Measurements from ENCODE around the gene SLC6A19.
A peak's percentile ranks its signal among the peaks of the same experiment; 100 is the strongest.

SLC6A19 gene

GRCh38 chr5:1244255-1244654 lies 42.9 kb downstream of the SLC6A19 start:
- Mint-ChIP-seq H3K9me3 (no peaks in the 10 kb centered on the region), H3K27ac (no peak overlapping the region), H3K27me3 (ENCODE audit: low read depth) (peaks cover 25% of the 10 kb centered on the region), H3K36me3 (ENCODE audit: low read depth) (no peaks in the 10 kb centered on the region), H3K4me3 (no peak overlapping the region), H3K4me1 (no peaks in the 10 kb centered on the region)
- TF ChIP-seq, protein P1, sequence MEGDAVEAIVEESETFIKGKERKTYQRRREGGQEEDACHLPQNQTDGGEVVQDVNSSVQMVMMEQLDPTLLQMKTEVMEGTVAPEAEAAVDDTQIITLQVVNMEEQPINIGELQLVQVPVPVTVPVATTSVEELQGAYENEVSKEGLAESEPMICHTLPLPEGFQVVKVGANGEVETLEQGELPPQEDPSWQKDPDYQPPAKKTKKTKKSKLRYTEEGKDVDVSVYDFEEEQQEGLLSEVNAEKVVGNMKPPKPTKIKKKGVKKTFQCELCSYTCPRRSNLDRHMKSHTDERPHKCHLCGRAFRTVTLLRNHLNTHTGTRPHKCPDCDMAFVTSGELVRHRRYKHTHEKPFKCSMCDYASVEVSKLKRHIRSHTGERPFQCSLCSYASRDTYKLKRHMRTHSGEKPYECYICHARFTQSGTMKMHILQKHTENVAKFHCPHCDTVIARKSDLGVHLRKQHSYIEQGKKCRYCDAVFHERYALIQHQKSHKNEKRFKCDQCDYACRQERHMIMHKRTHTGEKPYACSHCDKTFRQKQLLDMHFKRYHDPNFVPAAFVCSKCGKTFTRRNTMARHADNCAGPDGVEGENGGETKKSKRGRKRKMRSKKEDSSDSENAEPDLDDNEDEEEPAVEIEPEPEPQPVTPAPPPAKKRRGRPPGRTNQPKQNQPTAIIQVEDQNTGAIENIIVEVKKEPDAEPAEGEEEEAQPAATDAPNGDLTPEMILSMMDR (IDR thresholded peaks at IDR 0.05; ENCODE audit: unreplicated experiment in 3 of 3), result no peak

DNA sequence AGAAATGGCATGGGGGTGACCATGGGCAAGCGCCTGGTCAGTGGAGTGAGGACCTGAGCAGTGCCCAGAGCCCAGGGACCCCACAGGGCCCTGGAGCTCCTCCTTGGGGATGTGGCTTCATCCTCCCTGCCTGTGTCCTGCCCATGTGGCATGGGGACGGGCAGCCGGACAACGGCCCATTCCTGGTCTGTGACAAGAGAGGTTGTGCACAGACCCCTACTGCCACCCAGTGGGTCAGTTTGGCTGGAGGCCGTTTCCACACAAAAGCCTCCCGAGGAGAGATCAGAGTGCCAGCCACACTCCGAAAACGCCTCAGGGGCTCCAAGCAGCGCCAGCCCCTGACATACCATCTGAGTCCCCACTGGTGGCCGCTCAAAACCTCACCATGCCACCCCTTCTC lies 43.6 kb downstream of the SLC6A19 start:
- no peak overlapping the region for H3K27ac Mint-ChIP-seq
- H3K4me1 Mint-ChIP-seq, result peaks cover 3% of the 10 kb centered on the region
- H3K36me3 Mint-ChIP-seq (ENCODE audit: low read depth), result no peaks in the 10 kb centered on the region
- no peak overlapping the region for H3K4me3 Mint-ChIP-seq
- TF ChIP-seq, protein P1 (IDR thresholded peaks at IDR 0.05; ENCODE audit: unreplicated experiment in 3 of 3), result peak in 2 of 3 experiments; percentile 10 to 20
- H3K9me3 Mint-ChIP-seq, result peaks cover 2% of the 10 kb centered on the region
- H3K27me3 Mint-ChIP-seq (ENCODE audit: low read depth), result peaks cover 28% of the 10 kb centered on the region

DNA sequence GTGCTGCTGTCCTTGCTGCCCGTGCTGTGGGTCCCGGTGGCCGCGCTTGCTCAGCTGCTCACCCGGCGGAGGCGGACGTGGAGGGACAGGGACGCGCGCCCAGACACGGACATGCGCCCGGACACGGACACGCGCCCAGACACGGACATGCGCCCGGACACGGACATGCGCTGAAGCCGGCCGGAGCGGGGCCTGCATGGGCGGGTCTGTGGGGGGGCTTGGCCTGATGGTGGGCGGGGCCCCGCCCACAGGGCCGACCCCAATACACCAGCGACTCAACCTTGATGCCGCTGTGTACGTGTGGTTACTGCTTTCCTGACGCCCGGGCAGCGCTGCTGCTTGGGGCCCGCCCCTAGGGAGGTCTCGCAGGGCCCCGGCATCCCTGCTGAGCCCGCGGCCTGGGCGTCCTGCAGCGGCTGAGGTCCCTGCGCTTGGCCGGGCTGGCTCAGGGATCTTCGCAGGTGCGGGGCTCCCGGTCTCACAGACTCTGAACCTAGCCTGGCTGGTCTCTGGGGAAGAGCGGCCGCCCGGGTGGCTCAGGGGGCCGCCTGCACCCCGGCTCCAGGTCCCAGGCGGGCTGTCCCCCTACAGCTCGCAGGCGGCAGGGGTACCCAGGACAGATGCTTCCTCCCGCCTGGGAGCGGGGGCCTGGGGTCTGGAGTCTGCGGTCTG lies 44.6 kb downstream of the SLC6A19 start:
- TF ChIP-seq, protein P1 (IDR thresholded peaks at IDR 0.05; ENCODE audit: unreplicated experiment in 3 of 3), result no peak
- Mint-ChIP-seq H3K36me3 (ENCODE audit: low read depth) (no peaks in the 10 kb centered on the region), H3K27ac (no peak overlapping the region), H3K4me3 (no peak overlapping the region), H3K27me3 (ENCODE audit: low read depth) (peaks cover 25% of the 10 kb centered on the region), H3K4me1 (peaks cover 5% of the 10 kb centered on the region), H3K9me3 (peaks cover 3% of the 10 kb centered on the region)

GRCh38 chr5:1246711-1247431 lies 45.5 kb downstream of the SLC6A19 start:
- TF ChIP-seq, protein P1 (IDR thresholded peaks at IDR 0.05; ENCODE audit: unreplicated experiment in 3 of 3), result no peak
- H3K36me3 Mint-ChIP-seq (ENCODE audit: low read depth), result no peaks in the 10 kb centered on the region
- peaks cover 21% of the 10 kb centered on the region for H3K27me3 Mint-ChIP-seq (ENCODE audit: low read depth)
- H3K9me3 Mint-ChIP-seq, result peaks cover 3% of the 10 kb centered on the region
- no peak overlapping the region for H3K4me3 Mint-ChIP-seq
- peaks cover 5% of the 10 kb centered on the region for H3K4me1 Mint-ChIP-seq
- no peak overlapping the region for H3K27ac Mint-ChIP-seq

DNA sequence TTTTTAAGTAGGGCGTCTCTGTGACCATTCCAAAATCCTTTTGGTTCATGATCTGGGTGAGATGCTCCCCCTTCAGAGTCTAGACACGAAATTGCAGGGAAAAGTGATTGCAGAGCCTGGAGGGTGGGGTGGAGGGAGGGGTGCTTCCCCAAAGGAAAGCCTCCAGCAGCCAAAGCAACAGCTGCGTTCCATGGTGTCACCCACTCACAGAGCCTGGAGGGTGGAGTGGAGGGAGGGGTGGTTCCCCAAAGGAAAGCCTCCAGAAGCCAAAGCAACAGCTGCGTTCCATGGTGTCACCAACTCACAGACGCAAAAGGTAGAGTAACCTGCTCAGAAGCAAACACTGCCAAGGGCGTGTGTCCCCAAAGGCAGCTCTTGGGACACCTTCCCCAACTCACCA lies 46.4 kb downstream of the SLC6A19 start:
- no peak overlapping the region for H3K27ac Mint-ChIP-seq
- TF ChIP-seq, protein P1 (IDR thresholded peaks at IDR 0.05; ENCODE audit: unreplicated experiment in 3 of 3), result no peak
- H3K4me3 Mint-ChIP-seq, result no peak overlapping the region
- H3K36me3 Mint-ChIP-seq (ENCODE audit: low read depth), result no peaks in the 10 kb centered on the region
- peaks cover 17% of the 10 kb centered on the region for H3K27me3 Mint-ChIP-seq (ENCODE audit: low read depth)
- peaks cover 5% of the 10 kb centered on the region for H3K4me1 Mint-ChIP-seq
- peaks cover 3% of the 10 kb centered on the region for H3K9me3 Mint-ChIP-seq

Measured in nephron (organoid).